PFSK-1 (cell line): ENCODE measurements around the gene UBAP2.

Experiments used
- FOXP2 ChIP-seq: optimal IDR thresholded peaks from 2 replicates; pipeline ENCODE3; 2011; ENCODE audit warnings: borderline replicate concordance, control low read depth, inconsistent platforms; ENCODE audit not compliant: insufficient read depth; ENCODE audit errors: extremely low read length, extremely low read depth
- POLR2AphosphoS5 ChIP-seq: IDR thresholded peaks from 2 replicates; pipeline ENCODE4 v1.6.1; 2012; ENCODE audit warnings: low read depth, mild to moderate bottlenecking, control low read depth, low read length, moderate library complexity
- SIN3A ChIP-seq: IDR thresholded peaks from 2 replicates; pipeline ENCODE4 v1.6.1; 2012; ENCODE audit warnings: mild to moderate bottlenecking, low read length, moderate library complexity, borderline replicate concordance; ENCODE audit not compliant: insufficient read depth
- TAF1 ChIP-seq: IDR thresholded peaks from 2 replicates; pipeline ENCODE4 v1.6.1; 2012; ENCODE audit warnings: low read length, control low read depth, borderline replicate concordance; ENCODE audit not compliant: insufficient read depth
- TF ChIP-seq, protein P1 (sequence below), 2 experiments: IDR thresholded peaks; 2 replicates each; pipeline versions ENCODE4 v1.6.1 to v1.8.0; 2011 to 2012; ENCODE audit warnings: low read depth in 2 of 2, low read length in 2 of 2, control low read depth in 1 of 2, inconsistent platforms in 1 of 2, mild to moderate bottlenecking in 1 of 2, moderate library complexity in 1 of 2; ENCODE audit not compliant: insufficient read depth in 1 of 2

UBAP2 gene

DNA sequence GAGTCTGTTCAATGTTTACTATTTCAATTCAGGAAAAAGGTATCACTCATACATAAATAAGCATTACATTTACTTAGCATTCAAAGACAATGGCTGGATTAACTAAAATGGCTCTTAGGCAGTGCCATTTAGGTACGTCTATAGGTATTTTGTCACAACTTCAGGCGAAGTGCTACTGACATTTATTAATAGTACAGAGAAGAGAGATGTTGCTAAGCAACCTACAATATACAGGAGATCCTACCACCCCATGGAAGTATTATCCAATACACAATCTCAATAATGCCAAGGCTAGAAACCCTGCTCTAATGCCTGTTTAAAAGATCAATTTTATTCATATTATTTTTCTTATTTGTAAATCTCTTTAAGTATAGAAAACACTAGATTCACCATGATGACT lies 76.0 kb downstream of the UBAP2 start:
- TF ChIP-seq SIN3A = no peak
- TF ChIP-seq, protein P1, sequence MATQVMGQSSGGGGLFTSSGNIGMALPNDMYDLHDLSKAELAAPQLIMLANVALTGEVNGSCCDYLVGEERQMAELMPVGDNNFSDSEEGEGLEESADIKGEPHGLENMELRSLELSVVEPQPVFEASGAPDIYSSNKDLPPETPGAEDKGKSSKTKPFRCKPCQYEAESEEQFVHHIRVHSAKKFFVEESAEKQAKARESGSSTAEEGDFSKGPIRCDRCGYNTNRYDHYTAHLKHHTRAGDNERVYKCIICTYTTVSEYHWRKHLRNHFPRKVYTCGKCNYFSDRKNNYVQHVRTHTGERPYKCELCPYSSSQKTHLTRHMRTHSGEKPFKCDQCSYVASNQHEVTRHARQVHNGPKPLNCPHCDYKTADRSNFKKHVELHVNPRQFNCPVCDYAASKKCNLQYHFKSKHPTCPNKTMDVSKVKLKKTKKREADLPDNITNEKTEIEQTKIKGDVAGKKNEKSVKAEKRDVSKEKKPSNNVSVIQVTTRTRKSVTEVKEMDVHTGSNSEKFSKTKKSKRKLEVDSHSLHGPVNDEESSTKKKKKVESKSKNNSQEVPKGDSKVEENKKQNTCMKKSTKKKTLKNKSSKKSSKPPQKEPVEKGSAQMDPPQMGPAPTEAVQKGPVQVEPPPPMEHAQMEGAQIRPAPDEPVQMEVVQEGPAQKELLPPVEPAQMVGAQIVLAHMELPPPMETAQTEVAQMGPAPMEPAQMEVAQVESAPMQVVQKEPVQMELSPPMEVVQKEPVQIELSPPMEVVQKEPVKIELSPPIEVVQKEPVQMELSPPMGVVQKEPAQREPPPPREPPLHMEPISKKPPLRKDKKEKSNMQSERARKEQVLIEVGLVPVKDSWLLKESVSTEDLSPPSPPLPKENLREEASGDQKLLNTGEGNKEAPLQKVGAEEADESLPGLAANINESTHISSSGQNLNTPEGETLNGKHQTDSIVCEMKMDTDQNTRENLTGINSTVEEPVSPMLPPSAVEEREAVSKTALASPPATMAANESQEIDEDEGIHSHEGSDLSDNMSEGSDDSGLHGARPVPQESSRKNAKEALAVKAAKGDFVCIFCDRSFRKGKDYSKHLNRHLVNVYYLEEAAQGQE (IDR thresholded peaks at IDR 0.05; ENCODE audit: insufficient read depth in 1 of 2, low read depth in 2 of 2, low read length in 2 of 2) = no peak
- TF ChIP-seq POLR2AphosphoS5 = no peak
- no peak for TF ChIP-seq FOXP2
- no peak for TF ChIP-seq TAF1

DNA sequence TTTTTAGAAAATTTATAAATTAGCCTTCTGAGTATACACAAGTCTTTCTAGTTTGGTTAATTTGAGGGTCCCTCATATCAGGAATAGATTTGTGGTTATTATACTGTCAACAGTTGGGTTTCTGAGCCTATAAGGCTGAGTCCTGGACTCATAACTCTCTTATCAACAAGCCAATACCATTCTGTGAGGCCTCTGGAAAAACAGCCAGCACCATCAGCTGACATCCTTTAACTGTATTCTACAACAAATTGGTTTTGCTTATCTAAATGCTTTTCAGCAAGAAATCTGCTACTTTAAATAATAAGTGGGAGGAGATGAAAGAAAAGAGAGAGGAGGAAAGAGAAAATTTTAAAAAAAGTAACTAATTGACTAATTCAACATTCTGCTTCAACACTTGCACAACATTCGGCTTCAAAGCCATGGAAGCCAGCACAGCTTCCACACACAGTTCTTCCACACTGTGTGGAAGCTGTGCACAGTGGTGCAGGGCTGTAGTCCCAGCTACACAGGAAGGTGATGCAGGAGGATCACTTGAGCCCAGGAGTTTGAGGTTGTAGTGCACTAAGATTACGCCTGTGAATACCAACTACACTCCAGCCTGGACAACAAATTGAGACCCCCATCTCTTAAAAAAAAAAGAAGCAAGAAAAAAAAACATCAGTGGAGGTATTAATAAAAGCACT lies 84.5 kb downstream of the UBAP2 start:
- TF ChIP-seq POLR2AphosphoS5 = no peak

DNA sequence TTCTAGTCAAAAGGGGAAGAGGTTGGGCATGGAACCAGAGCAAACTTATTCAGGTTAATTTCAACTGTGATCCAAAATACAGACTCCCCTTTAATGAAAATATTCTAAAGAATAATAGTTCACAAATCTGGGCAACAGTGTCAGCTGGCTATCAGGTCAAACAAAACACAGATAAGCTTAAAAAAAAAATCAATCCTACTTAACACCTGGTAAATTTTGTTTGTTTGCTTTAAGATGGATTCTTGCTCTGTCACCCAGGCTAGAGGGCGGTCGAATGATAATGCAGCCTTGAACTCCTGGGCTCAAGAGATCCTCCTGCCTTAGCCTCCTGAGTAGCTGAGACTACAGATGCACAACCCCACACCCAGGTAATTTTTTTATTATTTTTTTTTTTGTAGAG lies 89.0 kb downstream of the UBAP2 start:
- TF ChIP-seq SIN3A (no peak), TAF1 (no peak), POLR2AphosphoS5 (no peak), FOXP2 (no peak)
- TF ChIP-seq, protein P1 (IDR thresholded peaks at IDR 0.05; ENCODE audit: insufficient read depth in 1 of 2, low read depth in 2 of 2, low read length in 2 of 2) = no peak

DNA sequence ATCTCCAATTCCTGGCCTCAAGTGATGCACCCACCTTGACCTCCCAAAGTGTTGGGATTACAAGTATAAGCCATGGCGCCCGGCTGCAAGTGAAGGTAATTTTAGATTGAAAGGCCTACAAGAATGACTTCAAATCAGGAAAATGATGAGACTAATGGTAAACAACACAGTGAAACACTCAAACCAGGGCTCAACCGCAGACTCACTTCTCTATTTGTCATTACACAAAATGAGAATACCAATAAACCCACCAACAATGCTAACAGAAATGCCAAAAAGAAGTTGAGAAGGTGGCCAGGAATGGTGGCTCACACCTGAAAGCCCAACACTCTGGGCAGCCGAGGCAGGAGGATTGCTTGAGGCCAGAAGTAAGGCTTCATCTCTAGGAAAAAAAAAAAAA lies 92.1 kb downstream of the UBAP2 start:
- TF ChIP-seq, protein P1 (IDR thresholded peaks at IDR 0.05; ENCODE audit: insufficient read depth in 1 of 2, low read depth in 2 of 2, low read length in 2 of 2) = no peak
- TF ChIP-seq TAF1 (no peak), POLR2AphosphoS5 (no peak), FOXP2 (no peak), SIN3A (no peak)

DNA sequence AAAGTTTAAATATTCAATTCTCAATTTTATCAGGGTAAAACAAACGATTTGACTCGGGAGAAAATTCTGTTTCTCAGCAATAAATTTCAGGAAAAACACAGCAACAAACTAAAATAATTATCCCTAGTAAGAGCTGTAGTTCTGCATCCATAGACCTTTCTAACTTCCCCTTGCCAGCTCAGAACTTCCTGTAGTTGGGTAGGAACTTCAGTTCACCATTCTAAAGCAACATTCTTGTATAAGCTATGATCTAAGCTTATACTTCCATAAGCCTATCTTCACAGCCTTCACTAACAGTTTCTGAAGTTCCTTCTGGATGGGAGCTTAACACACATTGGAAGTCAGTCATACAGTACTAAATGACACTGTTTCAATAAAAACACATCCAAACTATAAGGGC lies 96.6 kb downstream of the UBAP2 start:
- TF ChIP-seq TAF1 (no peak), SIN3A (no peak), FOXP2 (no peak), POLR2AphosphoS5 (no peak)
- TF ChIP-seq, protein P1 (IDR thresholded peaks at IDR 0.05; ENCODE audit: insufficient read depth in 1 of 2, low read depth in 2 of 2, low read length in 2 of 2) = no peak
